ENCODE measurements around the gene NLRP13.

Gene NLRP13

GRCh38 chr19:55877211-55877610 lies 54.9 kb downstream of the NLRP13 start:
- no peak for TF ChIP-seq EP300 (IDR thresholded peaks at IDR 0.05; ENCODE audit: borderline replicate concordance)
- no peak for TF ChIP-seq RAD21 (IDR thresholded peaks at IDR 0.05; ENCODE audit: low read depth)
- TF ChIP-seq YY1 (IDR thresholded peaks at IDR 0.05; ENCODE audit: low read depth): no peak
- TF ChIP-seq NFIC (IDR thresholded peaks at IDR 0.05): no peak
- no peak for TF ChIP-seq USF1 (IDR thresholded peaks at IDR 0.05)
- TF ChIP-seq TAF1 (IDR thresholded peaks at IDR 0.05; ENCODE audit: low read depth): no peak
- no peak for TF ChIP-seq MAX (IDR thresholded peaks at IDR 0.05)
- no peak for TF ChIP-seq ZBTB7A (IDR thresholded peaks at IDR 0.05; ENCODE audit: low read depth)
- no peak for TF ChIP-seq REST (IDR thresholded peaks at IDR 0.05; ENCODE audit: low read depth)
- TF ChIP-seq EGR1 (IDR thresholded peaks at IDR 0.05): no peak
- TF ChIP-seq FOXM1 (IDR thresholded peaks at IDR 0.05; ENCODE audit: borderline replicate concordance, low read depth): no peak
- TF ChIP-seq TEAD4 (IDR thresholded peaks at IDR 0.05): no peak
- no peak for TF ChIP-seq CEBPB (IDR thresholded peaks at IDR 0.05)
- no peak for TF ChIP-seq CREB1 (IDR thresholded peaks at IDR 0.05; ENCODE audit: low read depth)
- no peak for TF ChIP-seq TCF12 (IDR thresholded peaks at IDR 0.05; ENCODE audit: low read depth)

GRCh38 chr19:55870736-55871135 lies 61.4 kb downstream of the NLRP13 start:
- TF ChIP-seq MAX (IDR thresholded peaks at IDR 0.05) (no peak), CEBPB (IDR thresholded peaks at IDR 0.05) (no peak), RAD21 (IDR thresholded peaks at IDR 0.05; ENCODE audit: low read depth) (no peak), ZBTB7A (IDR thresholded peaks at IDR 0.05; ENCODE audit: low read depth) (no peak), YY1 (IDR thresholded peaks at IDR 0.05; ENCODE audit: low read depth) (no peak), USF1 (IDR thresholded peaks at IDR 0.05) (no peak), CREB1 (IDR thresholded peaks at IDR 0.05; ENCODE audit: low read depth) (no peak), FOXM1 (IDR thresholded peaks at IDR 0.05; ENCODE audit: borderline replicate concordance, low read depth) (no peak), TCF12 (IDR thresholded peaks at IDR 0.05; ENCODE audit: low read depth) (no peak), EGR1 (IDR thresholded peaks at IDR 0.05) (no peak), TAF1 (IDR thresholded peaks at IDR 0.05; ENCODE audit: low read depth) (no peak), TEAD4 (IDR thresholded peaks at IDR 0.05) (no peak), EP300 (IDR thresholded peaks at IDR 0.05; ENCODE audit: borderline replicate concordance) (no peak), NFIC (IDR thresholded peaks at IDR 0.05) (no peak), REST (IDR thresholded peaks at IDR 0.05; ENCODE audit: low read depth) (no peak)

GRCh38 chr19:55867101-55867500 lies 65.0 kb downstream of the NLRP13 start:
- no peak for TF ChIP-seq YY1 (IDR thresholded peaks at IDR 0.05; ENCODE audit: low read depth)
- TF ChIP-seq CREB1 (IDR thresholded peaks at IDR 0.05; ENCODE audit: low read depth): no peak
- no peak for TF ChIP-seq REST (IDR thresholded peaks at IDR 0.05; ENCODE audit: low read depth)
- TF ChIP-seq MAX (IDR thresholded peaks at IDR 0.05): no peak
- no peak for TF ChIP-seq ZBTB7A (IDR thresholded peaks at IDR 0.05; ENCODE audit: low read depth)
- TF ChIP-seq RAD21 (IDR thresholded peaks at IDR 0.05; ENCODE audit: low read depth): no peak
- TF ChIP-seq USF1 (IDR thresholded peaks at IDR 0.05): no peak
- TF ChIP-seq EGR1 (IDR thresholded peaks at IDR 0.05): no peak
- no peak for TF ChIP-seq TEAD4 (IDR thresholded peaks at IDR 0.05)

GRCh38 chr19:55866521-55866920 lies 65.6 kb downstream of the NLRP13 start:
- TF ChIP-seq MAX (IDR thresholded peaks at IDR 0.05) (no peak), FOXM1 (IDR thresholded peaks at IDR 0.05; ENCODE audit: borderline replicate concordance, low read depth) (no peak), NFIC (IDR thresholded peaks at IDR 0.05) (no peak), USF1 (IDR thresholded peaks at IDR 0.05) (no peak), TCF12 (IDR thresholded peaks at IDR 0.05; ENCODE audit: low read depth) (no peak), TAF1 (IDR thresholded peaks at IDR 0.05; ENCODE audit: low read depth) (no peak), EP300 (IDR thresholded peaks at IDR 0.05; ENCODE audit: borderline replicate concordance) (no peak), REST (IDR thresholded peaks at IDR 0.05; ENCODE audit: low read depth) (no peak), TEAD4 (IDR thresholded peaks at IDR 0.05) (no peak), ZBTB7A (IDR thresholded peaks at IDR 0.05; ENCODE audit: low read depth) (no peak), RAD21 (IDR thresholded peaks at IDR 0.05; ENCODE audit: low read depth) (no peak), CREB1 (IDR thresholded peaks at IDR 0.05; ENCODE audit: low read depth) (no peak), EGR1 (IDR thresholded peaks at IDR 0.05) (no peak), YY1 (IDR thresholded peaks at IDR 0.05; ENCODE audit: low read depth) (no peak), CEBPB (IDR thresholded peaks at IDR 0.05) (no peak)
